ENCODE results near the gene KMT2A.
"Not testable (repeated sequence)": the region's sequence is repeated elsewhere in the genome, so short reads cannot be mapped to it uniquely, and the experiment has no call there.

KMT2A gene

GRCh38 chr11:118435290-118435892 is 901 bp upstream of the KMT2A start:
- DNase-seq, result peak in 1 of 2 donors; percentile 40

GRCh38 chr11:118436639-118437207 is 431 bp downstream of the KMT2A start:
- DNase-seq, result peak in 1 of 2 donors; percentile 9

- no peak for DNase-seq
Measured at GRCh38 chr11:118437208-118438125, 1.2 kb downstream of the KMT2A start.

- DNase-seq, result peak; percentile 43 to 68
Measured at GRCh38 chr11:118438314-118438931, 2.1 kb downstream of the KMT2A start.

GRCh38 chr11:118439646-118440045 is 3.4 kb downstream of the KMT2A start:
- DNase-seq, result no peak

- DNase-seq, result no peak
Measured at GRCh38 chr11:118441770-118442275, 5.5 kb downstream of the KMT2A start.

GRCh38 chr11:118442301-118442700 is 6.0 kb downstream of the KMT2A start:
- DNase-seq, result no peak

GRCh38 chr11:118442908-118443589 is 6.8 kb downstream of the KMT2A start:
- no peak for DNase-seq

- DNase-seq, result no peak
Measured at GRCh38 chr11:118443590-118444218, 7.4 kb downstream of the KMT2A start.

- no peak for DNase-seq
Measured at GRCh38 chr11:118447423-118447822, 11.1 kb downstream of the KMT2A start.

- no peak for DNase-seq
Measured at GRCh38 chr11:118448294-118448693, 12.0 kb downstream of the KMT2A start.

- no peak for DNase-seq
Measured at GRCh38 chr11:118449316-118449918, 13.1 kb downstream of the KMT2A start.

GRCh38 chr11:118450451-118450850 is 14.2 kb downstream of the KMT2A start:
- no peak for DNase-seq

- DNase-seq, result no peak
Measured at GRCh38 chr11:118462178-118462577, 25.9 kb downstream of the KMT2A start.

- not testable (repeated sequence) for DNase-seq
Measured at GRCh38 chr11:118468968-118469367, 32.7 kb downstream of the KMT2A start.

- no peak for DNase-seq
Measured at GRCh38 chr11:118471030-118471429, 34.7 kb downstream of the KMT2A start.

GRCh38 chr11:118473537-118473936 is 37.2 kb downstream of the KMT2A start:
- no peak for DNase-seq

- no peak for DNase-seq
Measured at GRCh38 chr11:118476676-118477075, 40.4 kb downstream of the KMT2A start.

GRCh38 chr11:118481238-118481637 is 44.9 kb downstream of the KMT2A start:
- DNase-seq, result not testable (repeated sequence)

- no peak for DNase-seq
Measured at GRCh38 chr11:118484405-118484804, 48.1 kb downstream of the KMT2A start.

GRCh38 chr11:118485273-118485672 is 49.0 kb downstream of the KMT2A start:
- no peak for DNase-seq

Data from inflammatory macrophage (primary cell).